Left lung (tissue), 14 donors: Measurements from ENCODE around the gene OR51V1. TPM values are rescaled to one million over a fixed set of nuclear protein-coding genes. Genes with fewer than 3 reads are reported as not detected.
"Not testable (repeated sequence)": the region's sequence is repeated elsewhere in the genome, so short reads cannot be mapped to it uniquely, and the experiment has no call there.

Source experiments
- ATAC-seq: fragments of 200-7000 bp; cut with Tn5 transposase; one replicate; pipeline ENCODE4 v1.9.1; 2020; ENCODE audit warnings: moderate library complexity
- DNase-seq, 4 donors: peaks; one replicate each; pipeline ENCODE4 v3.0.0-alpha.2; 2013 to 2020
- H3K27ac ChIP-seq, 2 donors: fragments of 200-600 bp; sonication (generic) in 1 of 2; one replicate each; pipeline versions ENCODE4 v1.5.0 to v1.8.0; 2020 to 2021
- H3K27me3 ChIP-seq, 2 donors: fragments of 200-600 bp; sonication (generic) in 1 of 2; one replicate each; pipeline versions ENCODE4 v1.5.0 to v1.8.0; 2020 to 2021
- H3K36me3 ChIP-seq, 2 donors: fragments of 200-600 bp; sonication (generic) in 1 of 2; one replicate each; pipeline versions ENCODE4 v1.5.0 to v1.8.0; 2020 to 2021
- H3K4me1 ChIP-seq, 2 donors: fragments of 200-600 bp; one replicate each; pipeline ENCODE4 v1.8.0; 2021
- H3K4me3 ChIP-seq, 2 donors: fragments of 200-600 bp; sonication (generic) in 1 of 2; one replicate each; pipeline versions ENCODE4 v1.5.0 to v1.8.0; 2020 to 2021; ENCODE audit warnings: mild to moderate bottlenecking in 1 of 2
- H3K9me3 ChIP-seq, 2 donors: fragments of 200-600 bp; sonication (generic) in 1 of 2; one replicate each; pipeline versions ENCODE4 v1.5.0 to v1.8.0; 2020 to 2021
- CTCF ChIP-seq, 2 donors: fragments of 200-600 bp; sonication (generic) in 1 of 2; IDR thresholded peaks; one replicate each; pipeline versions ENCODE4 v1.5.0 to v1.8.0; 2021; ENCODE audit warnings: antibody characterized with exemption in 2 of 2
- intact Hi-C, 2 donors: fragments of 100-400 bp; cut with DNase I; formaldehyde crosslinking; loops; one replicate each; pipeline versions ENCODE4 v1.11.2 to v1.14.2; 2022
- long read RNA-seq, 12 donors: library from polyadenylated mRNA in 2 of 12; unstranded in 2 of 12; transcript quantifications; one replicate each; pipeline ENCODE4 v2.0.0 and lab custom pipeline, GENCODE V29; 2019 to 2026
- polyA plus RNA-seq, 6 donors: library from polyadenylated mRNA; unstranded; fragments of 120-200 nt; gene quantifications; one replicate each; pipeline ENCODE4 v1.2.1, GENCODE V29; 2013; ENCODE audit not compliant: insufficient read length in 6 of 6
- total RNA-seq, 2 donors: library from RNA; stranded (reverse); fragmentation: NEBNext Ultra II Directional; extraction: Animal tissue kit (Norgen Biotek cat#: 25700); gene quantifications; one replicate each; pipeline ENCODE4 v1.2.1, GENCODE V29; 2021
- donor health status: DM: no; HTN: yes; CAD: no.
- donor health status: DM: no; HTN: no; CAD: no.

OR51V1 gene
- not detected for total RNA-seq
- not detected for polyA plus RNA-seq
- long read RNA-seq, donor 1 = 0 reads
- long read RNA-seq, donor 2 = 0 reads
- long read RNA-seq, donor 3 = 0 reads
- long read RNA-seq, donor 4 = 0 reads
- long read RNA-seq, donor 5 = 0 reads
- long read RNA-seq, donor 6 = 0 reads
- long read RNA-seq, donor 7 = 0 reads
- long read RNA-seq, donor 8 = 0 reads
- long read RNA-seq, donor 9 = 0 reads
- long read RNA-seq, donor 10 = 0 reads
- long read RNA-seq, donor 11 = 0 reads
- long read RNA-seq, donor 12 = 0 reads

GRCh38 chr11:5200582-5200981, at the start of gene OR51V1:
Gene OR51V1, minus strand, starts transcription at chr11:5200682. Its CDS starts 0 bp downstream, at chr11:5200682.
- Histone ChIP-seq H3K9me3 (no peaks in the 10 kb centered on the region), H3K36me3 (no peaks in the 10 kb centered on the region), H3K27ac (no peak within 1 kb of the TSS), H3K27me3 (no peaks in the 10 kb centered on the region), H3K4me1 (no peaks in the 10 kb centered on the region), H3K4me3 (no peak within 1 kb of the TSS)
- intact Hi-C loops = no loop called here
- TF ChIP-seq CTCF (IDR thresholded peaks at IDR 0.05) = no peak
- ATAC-seq = no peak
- DNase-seq = no peak

- H3K27me3 ChIP-seq, H3K27ac ChIP-seq, H3K4me3 ChIP-seq, H3K4me1 ChIP-seq, H3K9me3 ChIP-seq, intact Hi-C loops, ATAC-seq, H3K36me3 ChIP-seq: not testable (repeated sequence)
- peak in 1 of 4 donors; percentile 25 for DNase-seq
Observed at GRCh38 chr11:5249807-5250396, 49.4 kb upstream of the OR51V1 start, which contains the start of gene HBG1. Gene HBG1, minus strand, starts transcription at chr11:5249857. Its CDS starts 53 bp downstream, at chr11:5249804.

- H3K9me3 ChIP-seq, ATAC-seq, H3K27me3 ChIP-seq, H3K4me3 ChIP-seq, H3K36me3 ChIP-seq, H3K4me1 ChIP-seq, intact Hi-C loops, DNase-seq, H3K27ac ChIP-seq: not testable (repeated sequence)
Observed at GRCh38 chr11:5248498-5248897, 48.0 kb upstream of the OR51V1 start.

- H3K36me3 ChIP-seq = no peaks in the 10 kb centered on the region
- TF ChIP-seq CTCF (IDR thresholded peaks at IDR 0.05) = no peak
- no peaks in the 10 kb centered on the region for H3K27me3 ChIP-seq
- no peaks in the 10 kb centered on the region for H3K9me3 ChIP-seq
- ATAC-seq (no peak), DNase-seq (no peak)
- intact Hi-C loops = no loop called here
- H3K4me1 ChIP-seq = no peaks in the 10 kb centered on the region
- H3K27ac ChIP-seq = no peak overlapping the region
- no peak overlapping the region for H3K4me3 ChIP-seq
Observed at GRCh38 chr11:5247472-5248192, 47.1 kb upstream of the OR51V1 start.

- ATAC-seq = no peak
- Histone ChIP-seq H3K36me3 (no peaks in the 10 kb centered on the region), H3K27me3 (no peaks in the 10 kb centered on the region), H3K9me3 (no peaks in the 10 kb centered on the region), H3K27ac (no peak overlapping the region), H3K4me3 (no peak overlapping the region), H3K4me1 (no peaks in the 10 kb centered on the region)
- intact Hi-C loops = no loop called here
- DNase-seq = no peak
- no peak for TF ChIP-seq CTCF (IDR thresholded peaks at IDR 0.05)
Observed at GRCh38 chr11:5246772-5247471, 46.4 kb upstream of the OR51V1 start.

- DNase-seq (no peak), ATAC-seq (no peak)
- H3K27ac ChIP-seq = no peak overlapping the region
- H3K4me3 ChIP-seq = no peak overlapping the region
- H3K4me1 ChIP-seq = no peaks in the 10 kb centered on the region
- TF ChIP-seq CTCF (IDR thresholded peaks at IDR 0.05) = no peak
- no peaks in the 10 kb centered on the region for H3K27me3 ChIP-seq
- H3K9me3 ChIP-seq = no peaks in the 10 kb centered on the region
- H3K36me3 ChIP-seq = no peaks in the 10 kb centered on the region
- intact Hi-C loops = no loop called here
Observed at GRCh38 chr11:5245155-5245554, 44.7 kb upstream of the OR51V1 start.
